Panc1 (cell line): ENCODE results near the gene MC4R. TPM values are rescaled to one million over a fixed set of nuclear protein-coding genes. Genes with fewer than 3 reads are reported as not detected.

Source experiments
- ATAC-seq: fragments of 200-7000 bp; cut with Tn5 transposase; 2 replicates; pipeline ENCODE4 v1.9.1; 2020; ENCODE audit warnings: mild to moderate bottlenecking, moderate library complexity
- BruUV-seq: library from RNA; stranded (reverse); fragments of 400-500 nt; replicated peaks from 2 replicates; lab custom pipeline; 2021; lab: Mats Ljungman, UMichigan
- CTCF ChIA-PET: fragments of 300-600 bp; sonication (Branson Sonifier 250); formaldehyde crosslinking; loops from one replicate; lab custom pipeline; 2022; ENCODE audit warnings: antibody characterized with exemption; lab: Charles Lee
- POLR2A ChIA-PET: fragments of 300-600 bp; sonication (Branson Sonifier 250); formaldehyde crosslinking; loops from one replicate; lab custom pipeline; 2022; ENCODE audit warnings: antibody characterized with exemption; lab: Charles Lee
- DNase-seq: peaks from one replicate; pipeline ENCODE4 v3.0.0-alpha.2; 2010; ENCODE audit warnings: low read depth, low spot score
- H3K27ac ChIP-seq: 2 replicates; pipeline ENCODE4 v1.5.1; 2011; ENCODE audit warnings: mild to moderate bottlenecking, low read length, inconsistent platforms
- H3K27me3 ChIP-seq: fragments of 200-500 bp; sonication (Bioruptor generic); 2 replicates; pipeline ENCODE4 v1.6.0; 2014; ENCODE audit warnings: low read length, inconsistent platforms; ENCODE audit not compliant: control insufficient read depth, insufficient read depth
- H3K36me3 ChIP-seq: fragments of 200-500 bp; sonication (Bioruptor generic); 2 replicates; pipeline ENCODE4 v1.5.1; 2014; ENCODE audit warnings: inconsistent platforms, mild to moderate bottlenecking, low read length, moderate library complexity; ENCODE audit not compliant: control insufficient read depth, insufficient read depth
- H3K4me1 ChIP-seq: 2 replicates; pipeline ENCODE4 v1.5.1; 2011; ENCODE audit warnings: inconsistent platforms, mild to moderate bottlenecking, low read length, moderate library complexity; ENCODE audit not compliant: control insufficient read depth, insufficient read depth
- H3K4me3 ChIP-seq, 2 experiments: 2 replicates each; pipeline ENCODE4 v1.5.1; 2011 to 2012; ENCODE audit warnings: low read depth in 2 of 2, low read length in 2 of 2, mild to moderate bottlenecking in 2 of 2, inconsistent platforms in 1 of 2, moderate library complexity in 1 of 2
- H3K9me3 ChIP-seq: fragments of 200-500 bp; sonication (Bioruptor generic); 2 replicates; pipeline ENCODE4 v1.5.1; 2014; ENCODE audit warnings: low read depth, mild to moderate bottlenecking, inconsistent platforms, low read length, moderate library complexity; ENCODE audit not compliant: control insufficient read depth, insufficient read depth
- CTCF ChIP-seq: fragments of 450-650 bp; IDR thresholded peaks from 2 replicates; pipeline ENCODE4 v1.5.1; 2017; ENCODE audit warnings: mild to moderate bottlenecking
- POLR2AphosphoS5 ChIP-seq: IDR thresholded peaks from 2 replicates; pipeline ENCODE4 v1.6.1; 2012; ENCODE audit warnings: mild to moderate bottlenecking, low read depth, low read length, moderate library complexity
- REST ChIP-seq, 2 experiments: IDR thresholded peaks; 2 replicates each; pipeline ENCODE4 v1.6.1; 2011 to 2012; ENCODE audit warnings: low read depth in 2 of 2, control low read depth in 1 of 2, low read length in 1 of 2, mild to moderate bottlenecking in 1 of 2, moderate library complexity in 1 of 2; ENCODE audit not compliant: insufficient read depth in 1 of 2
- SIN3A ChIP-seq: IDR thresholded peaks from 2 replicates; pipeline ENCODE4 v1.6.1; 2012; ENCODE audit warnings: low read depth, mild to moderate bottlenecking, low read length, moderate library complexity, borderline replicate concordance; ENCODE audit not compliant: insufficient read depth
- TCF7L2 ChIP-seq: IDR thresholded peaks from 2 replicates; pipeline ENCODE4 v1.6.1; 2011; ENCODE audit warnings: mild to moderate bottlenecking, low read depth, low read length, inconsistent platforms
- in situ Hi-C: cut with HindIII; loops from 2 replicates; pipeline ENCODE4 v1.10.0; 2016; ENCODE audit warnings: low sequenced_read_pairs, low pct_unique_long_range_greater_than_20kb
- intact Hi-C: fragments of 100-400 bp; cut with micrococcal nuclease; formaldehyde crosslinking; loops from one replicate; pipeline ENCODE4 v1.10.0; 2022; ENCODE audit not compliant: unreplicated experiment
- total RNA-seq: library from RNA; stranded (reverse); gene quantifications from one replicate; pipeline ENCODE4 v1.2.1, GENCODE V29; 2021; ENCODE audit not compliant: unreplicated experiment

Gene MC4R
- total RNA-seq, 1 experiment from 2014 or later = not detected

GRCh38 chr18:60372132-60372531 lies 443 bp downstream of the MC4R start:
- Histone ChIP-seq H3K9me3 (no peaks in the 10 kb centered on the region), H3K4me1 (no peaks in the 10 kb centered on the region), H3K4me3 (no peak overlapping the region), H3K27me3 (no peaks in the 10 kb centered on the region), H3K27ac (no peak overlapping the region), H3K36me3 (no peaks in the 10 kb centered on the region)
- TF ChIP-seq REST (IDR thresholded peaks at IDR 0.05; ENCODE audit: insufficient read depth in 1 of 2, low read depth in 2 of 2, low read length in 1 of 2) (no peak), POLR2AphosphoS5 (no peak), CTCF (no peak), SIN3A (no peak), TCF7L2 (no peak)
- intact Hi-C loops = no loop called here
- POLR2A ChIA-PET = no interaction called here
- ATAC-seq (no peak), DNase-seq (no peak)
- CTCF ChIA-PET = no interaction called here
- in situ Hi-C loops = no loop called here
- no TSS peak for BruUV-seq

GRCh38 chr18:60358516-60358915 lies 14.1 kb downstream of the MC4R start:
- ATAC-seq (no peak), DNase-seq (no peak)
- Histone ChIP-seq H3K9me3 (no peaks in the 10 kb centered on the region), H3K4me3 (no peak overlapping the region), H3K27ac (no peak overlapping the region), H3K27me3 (no peaks in the 10 kb centered on the region), H3K36me3 (no peaks in the 10 kb centered on the region), H3K4me1 (no peaks in the 10 kb centered on the region)
- intact Hi-C loops (no loop called here), in situ Hi-C loops (no loop called here)
- ChIA-PET POLR2A (interaction anchor here (0.5 kb wide), 1 partner anchor 756 kb away, joined by 3 read pairs; no protein-coding TSS in a partner anchor), CTCF (no interaction called here)
- BruUV-seq = no TSS peak
- no peak for TF ChIP-seq CTCF
- no peak for TF ChIP-seq REST (IDR thresholded peaks at IDR 0.05; ENCODE audit: insufficient read depth in 1 of 2, low read depth in 2 of 2, low read length in 1 of 2)
- TF ChIP-seq SIN3A = no peak
- TF ChIP-seq TCF7L2 = no peak
- no peak for TF ChIP-seq POLR2AphosphoS5
